Measurements from ENCODE around the gene REST. TPM values are rescaled to one million over a fixed set of nuclear protein-coding genes. Genes with fewer than 3 reads are reported as not detected.

The REST gene
- total RNA-seq, 1 experiment from 2014 or later: 98.1 TPM

DNA sequence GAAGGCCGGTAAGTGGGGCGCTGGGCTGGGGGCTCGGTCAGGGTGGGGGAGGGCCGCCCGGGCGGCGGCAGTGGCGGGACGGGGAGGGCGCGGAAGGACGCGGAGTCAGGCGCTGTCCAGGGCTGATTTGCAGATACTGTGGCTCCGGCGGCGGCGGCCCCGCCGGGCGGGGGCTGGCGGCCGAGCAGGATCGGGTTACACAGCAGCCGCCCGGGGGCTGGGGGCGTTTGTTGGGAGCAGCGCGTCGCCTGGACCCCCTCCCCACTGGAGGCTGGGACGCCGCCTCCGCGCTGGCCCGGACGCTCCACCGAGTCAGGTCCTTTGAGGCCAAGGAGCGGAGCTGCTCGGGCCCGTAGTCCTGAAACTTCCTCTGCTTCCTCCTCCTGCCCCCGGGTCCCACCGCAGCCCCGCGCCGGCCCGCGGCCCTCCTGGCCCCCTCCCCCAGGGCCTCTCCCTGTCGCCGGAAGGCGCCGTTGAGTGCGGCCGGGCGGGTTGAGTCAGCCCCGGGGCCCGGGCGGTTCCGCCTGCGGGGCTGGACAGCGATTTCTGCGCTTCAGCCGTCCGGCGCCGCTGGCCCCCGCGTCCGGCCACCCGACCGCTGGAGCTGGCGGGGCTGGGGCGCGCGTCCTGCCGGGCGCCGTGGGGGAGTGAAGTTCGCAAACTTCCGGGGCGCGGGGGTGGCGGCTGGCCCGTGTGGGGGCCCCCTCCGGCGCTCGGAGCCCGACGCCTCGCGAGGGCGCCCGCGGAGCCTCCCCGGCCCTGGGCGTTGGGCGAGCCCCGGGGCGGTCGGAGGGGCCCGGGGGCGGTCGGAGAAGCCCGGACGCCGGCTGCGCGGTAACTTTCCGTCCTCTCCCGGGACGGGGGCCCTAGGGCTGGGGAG lies 746 bp downstream of the REST start:
- Histone ChIP-seq H2AFZ (ENCODE audit: low read length) (no peak overlapping the region), H2BK20ac (ENCODE audit: low read depth, low read length, poor library complexity, severe bottlenecking) (no peak overlapping the region)

More for the DNA sequence above, 746 bp downstream of the REST start:
- H3K14ac ChIP-seq (ENCODE audit: insufficient read depth, low read length): peak overlapping the region; percentile 93
- no peak overlapping the region for H3K23ac ChIP-seq (ENCODE audit: insufficient read length, low read depth, low read length)
- DNase-seq: peak; percentile 87
- H3K9ac ChIP-seq (ENCODE audit: extremely low read depth, insufficient read length, low read length): peak overlapping the region; percentile 89
- H3T11ph ChIP-seq (ENCODE audit: low read length): no peak overlapping the region
- TF ChIP-seq CTCF (conservative IDR thresholded peaks at IDR 0.05): no peak; the same call in 2 of the 3 replicates
- no peak overlapping the region for H4K91ac ChIP-seq (ENCODE audit: insufficient read length, low read depth, low read length)
- H3K4ac ChIP-seq (ENCODE audit: low read depth, low read length): no peak overlapping the region; the same call in 1 of the 2 replicates
- peak overlapping the region; percentile 89 for H3K18ac ChIP-seq (ENCODE audit: insufficient read length, low read depth, low read length)
- H3K27me3 ChIP-seq (ENCODE audit: insufficient read depth, low read length): no peaks in the 10 kb centered on the region; the same call in 1 of the 2 replicates
- H4K8ac ChIP-seq (replicated peaks; ENCODE audit: insufficient read length, low read depth, low read length): no peak overlapping the region
- no peak overlapping the region for H2BK12ac ChIP-seq (ENCODE audit: insufficient read length, low read depth, low read length)
- H3K4me2 ChIP-seq (ENCODE audit: insufficient read depth, insufficient read length, low read length): peak overlapping the region; percentile 88
- H3K56ac ChIP-seq (ENCODE audit: insufficient read length, low read depth, low read length): no peak overlapping the region
- Mint-ChIP-seq H3K36me3 (ENCODE audit: insufficient read depth in 1 of 3, low read depth in 3 of 3) (peaks cover 14 to 25% (median 18%) of the 10 kb centered on the region in 3 experiments), H3K4me1 (peaks cover 36 to 53% of the 10 kb centered on the region in 2 experiments), H3K4me3 (peak overlapping the region; percentile 97 to 99), H3K27ac (peak overlapping the region; percentile 95 to 99 (median 99); a peak in 6 of 7 replicates), H3K27me3 (ENCODE audit: low read depth) (peaks cover 33% of the 10 kb centered on the region), H3K9me3 (peaks cover 0 to 2% of the 10 kb centered on the region in 2 experiments; a peak in 2 of 5 replicates)
- H4K5ac ChIP-seq (ENCODE audit: insufficient read length, low read depth, low read length): no peak overlapping the region
- H2BK120ac ChIP-seq (ENCODE audit: low read depth, low read length, poor library complexity, severe bottlenecking): peak overlapping the region; percentile 82
- H2BK5ac ChIP-seq (ENCODE audit: insufficient read length, low read length): no peak overlapping the region
- no CpG with 5 or more reads among the region's 110 CpGs for WGBS (ENCODE audit: extremely low coverage, insufficient read length, low lambda C conversion rate)
- H3K27ac ChIP-seq (ENCODE audit: insufficient read length, low read depth, low read length): peak overlapping the region; percentile 3
- no peak overlapping the region for H2AK5ac ChIP-seq (ENCODE audit: insufficient read length, low read length)
- no peak overlapping the region for H2BK15ac ChIP-seq (ENCODE audit: low read depth, low read length)
- H3K79me2 ChIP-seq (ENCODE audit: insufficient read depth, low read length): peaks cover 16% of the 10 kb centered on the region; the same call in 1 of the 2 replicates
- H4K20me1 ChIP-seq (ENCODE audit: control insufficient read depth, insufficient read depth, insufficient read length): no peaks in the 10 kb centered on the region
- no peaks in the 10 kb centered on the region for H3K79me1 ChIP-seq (ENCODE audit: insufficient read depth, low read depth, low read length, poor library complexity, severe bottlenecking)
- H3K4me1 ChIP-seq (ENCODE audit: insufficient read depth, low read length): peaks cover 6% of the 10 kb centered on the region; the same call in 1 of the 2 replicates
- peaks cover 16% of the 10 kb centered on the region for H3K23me2 ChIP-seq (ENCODE audit: insufficient read length, low read depth, low read length, poor library complexity, severe bottlenecking)
- no peaks in the 10 kb centered on the region for H3K9me3 ChIP-seq (ENCODE audit: control insufficient read depth, low read depth, low read length)

Data from H9 (cell line).